HPDE6-E6E7 (cell line): ENCODE results near the gene POLR3G.

Experiments
- DNase-seq: peaks from one replicate; pipeline ENCODE4 v3.0.0; 2011; ENCODE audit warnings: missing footprints; ENCODE audit errors: extremely low spot score

Gene POLR3G

GRCh38 chr5:90474235-90475107 is at the start of gene POLR3G, which contains the start of gene MBLAC2:
Gene POLR3G (plus strand): TSS chr5:90474864. CDS start chr5:90485568, 10,704 bp downstream.
Gene MBLAC2 (minus strand): TSS chr5:90474771. CDS start chr5:90474292, 479 bp downstream.
- DNase-seq, result peak; percentile 85

GRCh38 chr5:90434116-90434714 is 40.4 kb upstream of the POLR3G start:
- peak; percentile 19 for DNase-seq

- DNase-seq, result no peak
Measured at GRCh38 chr5:90437663-90438062, 37.0 kb upstream of the POLR3G start.

GRCh38 chr5:90438100-90438499 is 36.6 kb upstream of the POLR3G start:
- DNase-seq, result no peak

- no peak for DNase-seq
Measured at GRCh38 chr5:90440644-90441043, 34.0 kb upstream of the POLR3G start.

GRCh38 chr5:90446961-90447360 is 27.7 kb upstream of the POLR3G start:
- DNase-seq, result no peak

GRCh38 chr5:90461288-90461687 is 13.4 kb upstream of the POLR3G start:
- no peak for DNase-seq

- DNase-seq, result no peak
Measured at GRCh38 chr5:90472783-90473395, 1.8 kb upstream of the POLR3G start.

- no peak for DNase-seq
Measured at GRCh38 chr5:90473396-90474234, 1.0 kb upstream of the POLR3G start.

GRCh38 chr5:90475436-90475980 is 844 bp downstream of the POLR3G start:
- no peak for DNase-seq

- DNase-seq, result no peak
Measured at GRCh38 chr5:90476391-90476790, 1.7 kb downstream of the POLR3G start.

GRCh38 chr5:90477073-90477472 is 2.4 kb downstream of the POLR3G start:
- DNase-seq, result no peak

GRCh38 chr5:90477621-90478215 is 3.1 kb downstream of the POLR3G start:
- no peak for DNase-seq

- DNase-seq, result no peak
Measured at GRCh38 chr5:90479611-90480385, 5.1 kb downstream of the POLR3G start.

- no peak for DNase-seq
Measured at GRCh38 chr5:90480699-90481098, 6.0 kb downstream of the POLR3G start.

- DNase-seq, result no peak
Measured at GRCh38 chr5:90483206-90483605, 8.5 kb downstream of the POLR3G start.

- no peak for DNase-seq
Measured at GRCh38 chr5:90484540-90484939, 9.9 kb downstream of the POLR3G start.

- DNase-seq, result no peak
Measured at GRCh38 chr5:90488791-90489190, 14.1 kb downstream of the POLR3G start.

GRCh38 chr5:90494043-90494442 is 19.4 kb downstream of the POLR3G start:
- no peak for DNase-seq

GRCh38 chr5:90495146-90495545 is 20.5 kb downstream of the POLR3G start:
- DNase-seq, result no peak
